HG03457 (cell line): ENCODE measurements around the gene TMEM63A.

ENCODE experiments used
- ATAC-seq: cut with Tn5 transposase; IDR thresholded peaks from one replicate; pipeline ENCODE4 v1.9.1; 2021; ENCODE audit warnings: moderate number of reproducible peaks; ENCODE audit not compliant: unreplicated experiment

Gene TMEM63A

GRCh38 chr1:225886159-225887029 is 4.2 kb upstream of the TMEM63A start:
- ATAC-seq: no peak

DNA sequence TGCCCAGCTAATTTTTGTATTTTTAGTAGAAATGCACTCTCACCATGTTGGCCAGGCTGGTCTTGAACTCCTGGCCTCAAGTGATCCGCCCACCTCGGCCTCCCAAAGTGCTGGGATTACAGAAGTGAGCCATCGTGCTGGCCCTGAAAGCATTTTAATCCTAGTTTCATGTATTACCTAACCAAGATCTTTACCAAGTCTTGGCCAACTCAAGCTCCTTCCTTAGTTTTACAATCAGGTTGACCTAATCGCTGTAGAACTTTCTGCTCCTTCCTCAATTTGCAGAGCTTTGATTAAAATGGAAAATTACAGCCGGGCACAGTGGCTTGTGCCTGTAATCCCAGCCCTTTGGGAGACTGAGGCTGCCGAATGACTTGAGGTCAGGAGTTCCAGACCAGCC is 3.2 kb upstream of the TMEM63A start:
- ATAC-seq: no peak

DNA sequence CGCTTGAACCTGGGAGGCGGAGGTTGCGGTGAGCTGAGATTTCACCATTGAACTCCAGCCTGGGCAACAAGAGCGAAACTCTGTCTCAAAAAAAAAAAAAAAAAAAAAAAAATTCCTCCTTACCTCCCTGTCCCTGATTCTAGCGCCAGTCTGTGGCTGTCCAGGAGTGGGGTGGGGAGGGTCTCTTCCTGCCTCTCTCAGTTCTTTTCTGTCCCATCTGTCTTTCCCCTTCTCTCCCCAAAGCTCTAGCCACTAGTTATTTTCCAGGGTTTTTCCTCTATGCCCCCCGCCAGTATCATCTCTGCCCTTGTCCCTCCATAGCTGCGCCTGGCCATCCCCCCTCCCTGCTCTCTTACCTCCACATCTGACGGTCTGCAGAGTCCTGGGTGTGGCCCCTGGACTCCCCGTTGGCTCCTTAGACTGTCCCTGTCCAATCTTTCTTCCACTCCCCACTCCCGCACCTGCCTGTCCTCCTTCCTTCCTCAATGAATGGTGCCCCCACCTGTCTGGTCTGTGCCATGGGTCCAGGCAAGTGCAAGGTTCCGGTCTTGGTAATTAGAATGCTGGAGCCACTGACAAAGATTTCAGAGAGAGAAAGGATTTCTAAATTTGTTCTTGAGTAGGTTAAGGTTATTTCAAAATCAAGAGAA is 1.6 kb upstream of the TMEM63A start:
- no peak for ATAC-seq

DNA sequence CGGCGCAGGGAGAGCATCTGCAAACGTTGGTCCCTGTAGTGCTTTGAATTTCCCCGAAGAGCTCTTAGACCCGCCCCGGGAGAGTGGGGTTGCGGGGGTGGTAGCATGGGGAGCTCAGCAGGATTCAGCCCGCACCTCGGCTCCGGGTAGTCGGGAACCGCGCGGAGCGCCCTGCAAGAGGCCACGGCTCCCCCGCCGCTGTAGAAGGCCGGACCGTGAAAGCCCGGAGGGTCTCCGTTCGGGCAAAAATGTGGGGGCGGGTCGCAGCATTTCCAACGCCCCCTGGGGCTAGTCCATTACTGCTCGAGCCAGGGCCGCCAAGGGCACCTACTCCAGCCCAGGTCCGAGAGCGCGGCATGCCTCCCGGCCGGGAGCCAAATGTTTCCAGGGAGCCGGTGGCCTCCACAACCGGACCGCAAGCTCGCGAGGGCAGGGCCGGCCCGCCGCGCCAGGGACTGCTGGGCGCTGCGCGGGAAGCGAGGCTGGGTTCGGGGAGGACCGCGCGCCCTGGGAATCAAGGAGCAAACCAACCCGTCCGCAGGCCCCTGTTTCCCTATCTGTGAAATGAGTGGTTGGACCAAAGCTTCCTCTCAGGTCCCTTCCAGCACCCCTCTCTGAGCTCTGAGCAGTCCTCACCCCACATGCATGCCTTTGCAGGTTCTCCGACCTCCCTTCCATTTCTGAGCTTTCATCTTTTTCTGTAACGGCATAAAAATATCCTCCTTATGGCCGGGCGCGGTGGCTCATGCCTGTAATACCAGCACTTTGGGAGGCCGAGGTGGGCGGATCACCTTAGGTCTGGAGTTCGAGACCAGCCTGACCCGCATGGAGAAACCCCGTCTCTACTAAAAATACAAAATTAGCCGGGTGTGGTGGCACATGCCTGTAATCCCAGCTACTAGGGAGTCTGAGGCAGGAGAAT is 775 bp upstream of the TMEM63A start:
- peak; percentile 12 for ATAC-seq

DNA sequence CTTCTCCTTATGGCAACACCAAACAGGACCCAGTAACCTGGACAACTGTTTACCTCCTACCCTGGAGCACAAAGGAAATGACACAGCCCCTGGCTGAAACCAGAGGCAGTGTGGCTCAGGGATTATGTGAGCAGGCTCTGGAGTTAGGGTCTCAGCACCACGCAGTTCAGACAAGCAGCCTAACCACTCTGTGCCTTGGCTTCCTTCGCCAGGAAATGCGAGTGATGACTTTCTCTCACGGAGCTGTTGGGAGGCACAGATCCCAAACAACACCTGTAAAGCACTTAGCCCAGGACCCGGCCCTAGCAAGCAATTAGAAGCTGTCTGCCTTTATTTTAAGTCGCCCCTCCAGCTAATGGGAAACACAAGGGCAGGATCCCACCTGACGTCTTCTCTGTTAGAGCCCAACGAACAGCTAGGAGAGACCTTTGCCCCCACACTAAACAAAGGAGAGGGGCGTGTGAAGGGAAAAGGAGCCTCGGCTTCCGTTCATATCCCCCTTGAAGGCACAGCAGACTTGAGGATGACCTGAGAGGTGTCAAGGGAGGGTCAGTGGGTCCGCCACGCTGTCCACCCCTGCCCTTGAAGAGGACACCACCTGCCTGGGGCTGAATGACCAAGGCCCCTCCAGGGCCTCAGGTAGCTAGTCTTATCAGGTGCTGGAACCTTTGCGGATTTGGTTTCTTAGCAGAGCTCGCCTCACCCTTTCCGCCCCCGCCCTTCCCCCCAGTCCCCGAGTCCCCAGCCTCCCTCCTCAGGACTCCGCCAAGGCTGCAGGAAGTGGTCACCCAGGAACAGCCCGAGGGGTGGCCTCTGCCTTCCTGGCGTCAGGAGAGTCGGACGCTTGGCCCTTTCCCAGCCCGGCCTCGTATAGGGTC is 860 bp downstream of the TMEM63A start:
- ATAC-seq: no peak

GRCh38 chr1:225880636-225881035 is 1.5 kb downstream of the TMEM63A start:
- no peak for ATAC-seq

DNA sequence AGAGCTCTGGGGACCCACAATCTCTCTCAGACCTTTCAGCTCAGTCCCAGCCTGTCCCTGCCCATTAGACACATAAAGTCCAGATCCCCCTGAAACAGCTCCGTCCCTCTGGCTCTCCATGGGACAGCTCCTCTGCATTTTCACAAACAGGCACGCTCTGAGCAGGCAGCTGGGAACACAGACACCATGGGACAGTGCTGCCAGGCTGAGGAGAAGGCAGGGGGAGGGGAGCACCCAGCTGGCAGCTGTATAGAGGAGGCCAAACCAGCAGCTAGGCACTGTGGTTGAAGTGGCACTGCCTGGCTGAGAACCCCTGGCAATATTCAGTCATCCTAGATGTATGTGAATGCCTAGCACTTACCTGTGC is 2.0 kb downstream of the TMEM63A start:
- no peak for ATAC-seq

DNA sequence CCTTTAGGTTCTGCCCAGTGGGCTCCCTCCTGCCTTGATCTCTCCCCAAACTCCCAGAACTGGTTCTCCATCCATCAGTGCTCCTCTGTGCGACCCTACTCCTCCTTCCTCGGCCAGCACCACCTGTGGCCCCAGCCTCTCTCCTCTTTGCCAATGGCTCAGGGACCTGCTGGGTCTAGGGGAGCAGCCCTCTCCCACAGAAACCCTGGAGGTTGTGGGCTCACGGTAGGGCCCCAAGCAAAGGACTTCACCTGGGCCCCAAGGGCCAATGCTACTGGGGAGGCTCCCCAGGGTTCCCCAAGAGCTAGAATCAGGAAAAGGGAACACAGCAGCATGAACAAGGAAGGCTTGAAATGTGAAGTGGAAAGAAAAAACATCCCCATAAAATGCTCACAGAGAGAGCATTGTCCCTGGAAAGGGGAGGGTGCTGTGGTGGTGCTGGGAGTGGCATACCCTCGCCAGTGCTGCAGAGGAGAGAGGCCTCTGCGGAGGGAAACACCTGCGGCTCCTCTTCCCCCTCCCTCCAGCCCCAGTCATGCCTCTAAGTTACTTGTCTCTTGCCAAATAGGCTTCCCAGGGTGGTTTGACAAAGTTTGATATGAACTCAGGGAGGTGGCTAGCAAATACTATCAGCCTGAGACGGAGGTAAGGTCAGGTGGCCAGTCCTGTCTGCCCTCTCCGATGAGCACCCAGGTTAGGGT is 2.5 kb downstream of the TMEM63A start:
- no peak for ATAC-seq

DNA sequence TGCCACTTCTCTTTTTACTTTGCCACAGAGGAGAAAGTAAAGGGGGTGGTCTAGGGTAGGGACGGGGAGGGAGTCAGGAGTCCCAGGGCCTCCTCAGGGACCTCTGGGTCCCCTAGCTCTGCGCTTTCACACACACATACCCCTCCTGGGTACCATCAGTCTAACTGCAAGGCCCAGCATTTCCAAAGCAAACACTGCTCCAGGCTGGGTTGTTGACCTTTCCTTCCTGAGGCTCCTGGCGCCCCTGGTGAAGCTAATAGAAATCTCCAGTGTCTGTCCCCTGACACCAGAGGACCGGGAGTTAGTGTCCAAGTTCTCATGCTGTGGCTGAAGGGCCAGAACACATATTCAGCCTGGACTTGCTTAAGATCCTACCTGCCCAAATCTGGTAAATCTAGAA is 3.9 kb downstream of the TMEM63A start:
- no peak for ATAC-seq

GRCh38 chr1:225877580-225877979 is 4.6 kb downstream of the TMEM63A start:
- no peak for ATAC-seq

DNA sequence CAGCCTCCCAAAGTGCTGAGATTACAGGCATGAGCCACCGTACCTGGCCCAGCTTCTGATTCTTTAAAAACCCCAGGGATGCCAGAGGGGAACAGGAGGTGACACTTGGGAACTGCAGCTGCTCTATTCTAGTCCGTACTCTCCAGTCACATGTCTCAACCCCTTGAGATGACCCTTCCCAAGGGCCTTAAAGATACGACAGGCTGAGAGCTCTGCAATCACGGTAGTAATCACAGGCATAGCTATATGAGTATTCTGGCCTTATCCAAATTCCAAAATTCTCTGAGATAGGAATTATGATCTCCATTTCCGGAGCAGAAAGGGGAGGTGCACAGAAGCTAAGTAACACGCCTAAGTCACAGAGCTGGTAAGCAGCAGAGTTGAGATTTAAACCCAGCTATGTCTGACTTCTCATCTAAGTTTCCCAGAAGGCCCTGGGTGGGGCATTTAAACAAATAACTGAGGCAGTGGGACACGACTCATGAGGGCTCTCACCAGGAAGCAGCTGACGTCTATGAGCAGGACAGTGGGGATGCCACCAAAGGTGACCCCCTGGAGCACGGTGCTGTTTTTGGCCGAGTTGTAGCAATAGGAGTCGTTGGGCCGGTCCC is 5.2 kb downstream of the TMEM63A start:
- ATAC-seq: no peak

DNA sequence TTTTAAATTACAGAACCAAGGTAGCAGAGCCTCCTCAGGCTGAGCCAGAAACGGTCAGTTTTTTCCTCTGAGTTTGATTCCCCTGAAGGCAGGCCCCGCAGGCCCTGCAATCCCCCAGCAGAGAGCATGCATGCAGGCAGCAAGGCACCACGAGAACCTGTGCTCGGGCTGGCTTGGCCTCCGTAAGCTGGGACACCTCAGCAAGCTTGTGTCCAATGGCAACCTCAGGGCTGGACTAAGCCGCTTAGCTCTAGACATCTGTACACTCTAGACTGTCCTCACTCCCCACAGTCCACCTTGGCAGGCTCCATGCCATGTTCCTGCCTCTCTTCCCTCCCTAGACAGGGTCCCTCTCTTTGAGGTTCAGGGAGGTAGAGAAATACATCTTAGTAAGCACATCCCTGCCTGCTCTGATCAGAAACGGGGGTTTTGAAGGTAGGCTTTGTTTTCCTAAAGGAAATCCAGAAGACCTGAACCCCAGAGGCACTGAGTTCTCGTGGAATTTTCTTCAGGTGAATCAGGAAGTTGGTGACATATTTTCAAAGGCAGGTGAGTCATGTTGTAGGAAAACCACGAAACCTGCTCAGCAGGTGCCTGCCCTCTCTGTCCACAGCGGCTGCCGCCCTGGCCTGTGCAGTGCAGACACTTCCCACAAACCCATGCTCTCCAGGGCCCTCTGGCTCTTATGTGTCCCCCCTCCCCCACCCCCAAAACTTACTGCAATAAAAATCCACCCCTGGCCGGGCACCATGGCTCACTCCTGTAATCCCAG is 7.0 kb downstream of the TMEM63A start:
- no peak for ATAC-seq

- ATAC-seq: no peak
Measured at GRCh38 chr1:225874431-225874830, 7.7 kb downstream of the TMEM63A start.

GRCh38 chr1:225873281-225873850 is 8.8 kb downstream of the TMEM63A start:
- no peak for ATAC-seq

DNA sequence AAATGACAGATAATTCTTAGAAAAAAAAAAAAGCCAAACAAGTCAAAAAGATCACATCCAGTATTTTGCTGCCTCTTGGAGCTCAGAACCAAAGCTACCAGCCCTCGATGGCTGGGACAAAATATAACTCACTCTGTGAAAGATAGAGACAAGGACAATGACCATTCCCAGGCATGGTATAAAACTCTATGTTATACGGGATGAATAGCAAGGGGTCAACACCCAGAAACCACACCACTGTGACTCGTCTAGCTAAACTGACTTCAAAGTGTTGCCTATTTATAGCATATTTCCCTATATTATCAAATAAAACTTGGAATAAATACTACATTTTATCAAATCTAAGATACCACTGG is 10.1 kb downstream of the TMEM63A start:
- no peak for ATAC-seq

DNA sequence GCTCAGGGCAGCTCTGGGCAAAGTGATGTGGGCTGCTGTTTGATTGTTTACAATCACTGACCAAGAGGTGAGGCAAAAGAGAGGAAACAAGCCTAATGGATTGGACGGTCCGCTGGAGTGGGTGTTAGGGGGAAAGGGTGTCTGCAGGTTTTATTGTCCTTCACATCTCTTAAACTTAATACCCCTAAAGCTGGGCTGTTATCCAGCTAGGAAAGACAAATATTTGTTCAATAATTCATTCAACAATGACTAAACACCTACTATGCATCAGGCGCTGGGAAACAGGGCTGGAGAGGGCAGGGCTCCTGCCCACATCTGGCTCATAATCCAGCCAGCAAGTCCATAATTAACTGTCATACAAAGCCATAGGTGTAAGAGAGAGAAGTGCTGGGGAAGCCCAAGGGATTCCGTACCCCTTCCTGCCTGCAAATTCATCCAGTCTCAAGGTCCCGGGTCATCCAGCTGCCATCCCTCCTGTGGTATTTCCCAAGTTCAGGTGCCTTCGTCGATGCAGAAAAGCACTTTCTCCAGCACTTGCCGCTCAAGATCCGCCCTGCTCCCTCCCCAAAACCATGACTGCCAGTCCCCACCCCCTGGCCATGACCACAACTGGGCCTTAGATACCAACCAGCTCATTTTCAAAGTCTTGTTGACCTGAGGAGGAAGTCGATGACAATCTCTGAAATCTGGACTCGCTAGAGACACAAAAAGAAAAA is 10.7 kb downstream of the TMEM63A start:
- ATAC-seq: no peak

DNA sequence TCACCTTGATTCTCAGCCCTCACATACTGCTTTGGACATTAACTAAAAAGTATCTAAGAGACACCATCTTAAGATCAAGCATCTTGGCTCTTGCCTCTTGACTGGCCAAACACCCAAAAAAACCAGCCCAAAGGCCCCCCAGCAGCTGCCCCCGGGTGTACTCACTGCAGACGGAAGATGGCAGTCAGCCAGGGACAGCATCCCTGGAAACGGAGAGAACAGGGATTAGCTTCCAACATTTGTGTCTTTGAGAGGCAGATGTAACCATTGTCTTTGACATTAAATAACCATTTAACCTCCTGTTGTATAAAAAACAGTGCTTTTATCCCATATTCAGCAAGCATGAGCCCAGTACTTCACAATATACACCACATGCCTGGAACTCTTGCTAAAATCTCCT is 11.3 kb downstream of the TMEM63A start:
- no peak for ATAC-seq
